HG02981 (cell line): ENCODE data around the gene UHRF2.
"Not testable (repeated sequence)": the region's sequence is repeated elsewhere in the genome, so short reads cannot be mapped to it uniquely, and the experiment has no call there.

ENCODE experiments used
- ATAC-seq: cut with Tn5 transposase; IDR thresholded peaks from one replicate; pipeline ENCODE4 v1.9.1; 2021; ENCODE audit warnings: mild to moderate bottlenecking, moderate library complexity; ENCODE audit not compliant: unreplicated experiment

UHRF2 gene

GRCh38 chr9:6479959-6480358 lies 67.0 kb downstream of the UHRF2 start:
- ATAC-seq: no peak

GRCh38 chr9:6484210-6484609 lies 71.2 kb downstream of the UHRF2 start:
- ATAC-seq: no peak

DNA sequence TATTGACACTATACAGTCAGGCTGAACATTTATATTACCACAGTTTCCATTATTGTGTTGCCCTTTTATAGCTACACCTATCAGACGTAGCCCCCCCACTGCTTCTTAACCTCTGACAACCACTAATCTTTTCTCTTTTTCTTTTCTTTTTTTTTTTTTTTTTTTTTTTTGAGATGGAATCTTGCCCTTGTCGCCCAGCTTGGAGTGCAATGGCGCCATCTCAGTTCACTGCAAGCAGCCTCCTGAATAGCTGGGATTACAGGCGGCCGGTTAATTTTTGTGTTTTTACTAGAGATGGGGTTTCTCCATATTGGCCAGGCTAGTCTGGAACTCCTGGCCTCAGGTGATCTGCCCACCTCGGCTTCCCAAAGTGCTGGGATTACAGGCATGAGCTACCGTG lies 75.4 kb downstream of the UHRF2 start:
- ATAC-seq: no peak

DNA sequence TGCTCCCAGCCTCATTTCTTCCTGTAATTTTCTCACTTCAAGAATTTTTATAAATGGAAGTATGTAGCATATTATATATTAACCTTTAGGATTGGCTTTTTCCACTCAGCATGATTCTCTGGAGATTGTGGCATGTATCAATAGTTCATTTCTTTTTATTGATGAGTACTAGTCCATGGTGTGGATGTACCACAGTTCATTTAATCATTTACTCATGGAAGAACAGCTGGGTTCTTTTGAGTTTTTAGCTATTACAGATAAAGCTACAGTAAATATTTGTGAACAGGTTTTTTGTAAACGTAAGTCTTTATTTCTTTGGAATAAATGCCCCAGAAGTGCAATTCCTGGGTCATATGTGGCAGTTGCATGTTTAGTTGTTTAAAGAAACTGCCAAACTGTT lies 76.1 kb downstream of the UHRF2 start:
- ATAC-seq: no peak

DNA sequence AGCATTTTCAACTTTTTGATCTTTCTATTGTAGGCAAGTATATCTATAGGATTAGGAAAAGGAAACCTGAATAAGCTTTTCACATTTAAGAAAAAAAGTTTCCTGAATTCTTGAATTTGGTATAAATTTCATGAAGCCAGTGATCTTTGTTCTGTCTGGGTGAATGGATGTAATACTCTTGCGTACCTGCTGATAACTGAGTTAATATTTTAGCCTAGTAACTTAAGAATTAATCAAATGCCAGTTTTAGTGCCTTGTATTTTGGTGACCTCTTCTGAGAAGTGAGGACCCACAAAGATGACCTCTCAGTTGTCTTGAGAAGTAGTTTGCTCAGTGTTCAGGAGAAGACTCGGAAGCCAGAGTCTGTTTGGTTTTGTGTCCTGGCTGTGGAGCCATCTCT lies 77.9 kb downstream of the UHRF2 start:
- ATAC-seq: no peak

- no peak for ATAC-seq
Observed at GRCh38 chr9:6495466-6495865, 82.5 kb downstream of the UHRF2 start.

DNA sequence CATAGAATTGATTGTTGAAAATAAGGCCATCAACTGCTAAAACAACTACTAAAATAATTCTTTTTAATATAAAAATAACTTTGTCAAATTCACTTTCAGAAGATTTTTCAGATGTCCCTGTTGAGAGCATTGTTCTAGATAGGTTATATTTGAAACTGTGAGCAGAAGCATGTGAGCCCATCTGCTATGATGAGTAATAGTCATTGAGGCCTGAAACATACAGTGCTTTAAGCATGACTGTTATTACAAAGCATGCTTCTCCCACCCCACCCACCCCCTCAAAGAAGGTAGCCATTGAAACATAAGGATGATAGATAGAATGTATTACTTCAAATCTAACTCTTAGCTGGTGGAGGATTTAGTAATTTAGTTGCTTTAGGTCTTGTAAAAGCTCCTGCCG lies 86.0 kb downstream of the UHRF2 start:
- no peak for ATAC-seq

- ATAC-seq: no peak
Observed at GRCh38 chr9:6501526-6502210, 88.7 kb downstream of the UHRF2 start.

DNA sequence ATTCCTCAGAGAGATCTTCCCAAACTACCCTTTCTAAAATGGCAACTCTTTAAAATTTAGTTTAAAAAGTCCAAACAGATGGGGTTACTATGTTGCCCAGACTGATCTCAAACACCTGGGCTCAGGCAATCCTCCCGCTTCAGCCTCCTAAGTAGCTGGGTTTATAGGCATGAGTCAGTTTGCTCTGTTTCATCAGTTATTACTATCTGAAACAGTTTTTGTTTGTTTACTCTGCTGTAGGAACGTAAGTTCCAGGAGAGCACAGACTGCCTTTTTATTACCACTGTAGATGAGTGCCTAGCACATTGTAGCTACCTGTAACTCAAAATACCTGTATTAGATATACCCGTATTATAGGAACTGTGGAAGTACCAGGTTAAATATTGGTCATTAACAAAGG lies 89.4 kb downstream of the UHRF2 start:
- no peak for ATAC-seq

DNA sequence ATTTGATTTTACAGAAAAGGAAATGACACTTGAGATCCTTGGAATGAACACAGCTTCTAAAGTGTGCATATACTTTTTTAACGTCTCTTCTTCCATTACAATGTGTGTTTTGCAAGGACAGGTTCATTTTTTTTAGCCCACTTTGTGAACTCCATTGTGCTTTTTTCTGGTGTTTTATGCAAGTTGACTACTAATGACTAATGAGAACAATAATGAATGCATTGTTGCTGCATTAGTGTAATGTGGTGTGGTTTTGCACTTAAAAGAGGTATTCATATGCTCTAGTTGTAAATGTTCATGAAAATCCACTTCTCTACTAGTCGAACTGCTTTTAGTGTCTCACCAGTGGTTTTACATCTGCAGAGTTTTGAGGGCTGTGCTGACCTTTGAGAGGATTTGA lies 93.6 kb downstream of the UHRF2 start:
- ATAC-seq: no peak

DNA sequence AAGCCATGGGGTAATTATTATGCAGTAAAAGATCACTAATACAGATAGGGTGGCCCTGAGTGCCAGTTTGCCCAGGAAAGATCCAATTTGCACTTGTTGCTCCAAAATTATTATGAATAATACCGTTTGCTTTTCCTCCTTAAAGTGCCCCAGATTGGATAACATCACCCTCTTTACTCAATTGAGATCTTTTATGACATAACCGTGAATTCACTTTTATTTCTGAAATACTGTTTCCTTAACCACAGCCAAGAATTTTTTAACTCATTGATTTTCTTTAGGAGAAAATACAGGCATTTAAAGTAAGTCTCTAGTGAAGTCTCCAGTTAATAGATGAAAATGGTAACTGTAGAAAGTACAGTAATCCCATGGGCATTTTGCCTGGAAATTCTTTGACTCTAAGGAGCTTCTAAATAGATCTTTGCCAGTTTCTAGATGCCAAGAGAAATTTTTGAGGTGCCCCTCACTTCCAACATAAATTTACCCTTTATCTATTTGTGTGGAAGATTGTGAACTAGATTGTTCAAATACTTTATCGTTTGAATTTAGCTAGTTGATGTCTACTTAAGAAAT lies 99.2 kb downstream of the UHRF2 start:
- no peak for ATAC-seq

DNA sequence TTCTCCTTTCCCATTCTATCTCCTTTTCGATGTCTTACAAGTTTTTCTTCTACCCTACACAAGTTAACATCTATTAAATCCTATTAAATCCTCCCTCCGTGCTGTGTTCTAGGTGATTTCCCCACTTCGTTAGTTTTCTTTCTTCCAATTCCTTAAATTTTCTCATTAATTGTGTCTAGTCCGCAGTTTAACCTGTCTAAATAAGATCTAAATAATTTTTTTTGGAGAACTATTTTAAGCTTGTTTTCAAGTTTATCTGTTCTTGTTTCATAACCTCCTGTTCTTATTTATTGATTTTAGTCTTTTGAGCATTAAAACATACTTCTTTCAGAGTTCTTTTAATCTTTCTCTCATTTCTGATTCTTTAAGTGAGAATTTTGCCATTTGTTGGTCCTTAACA lies 109.3 kb downstream of the UHRF2 start:
- ATAC-seq: no peak

GRCh38 chr9:6525326-6526045 lies 112.5 kb downstream of the UHRF2 start:
- ATAC-seq: no peak

GRCh38 chr9:6535594-6535993 lies 122.6 kb downstream of the UHRF2 start:
- no peak for ATAC-seq

DNA sequence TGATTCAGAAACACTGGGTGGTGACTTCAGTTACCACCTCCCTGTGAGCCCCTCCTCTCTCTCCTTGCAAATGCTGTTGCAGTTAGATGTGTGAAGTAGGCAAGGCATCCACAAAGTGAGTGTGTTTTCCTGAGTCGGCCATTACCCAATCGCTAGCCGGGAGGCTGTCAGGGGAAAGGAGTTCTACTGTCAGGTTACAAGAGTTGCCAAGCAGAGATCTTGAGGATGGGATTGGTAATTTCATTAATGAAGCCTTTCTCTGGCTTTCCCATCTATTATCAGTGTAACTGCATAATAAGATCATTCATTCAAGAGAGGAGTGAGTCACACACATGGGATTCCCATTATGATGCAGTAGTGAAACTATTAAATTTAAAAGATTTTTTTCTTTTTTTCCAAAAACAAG lies 125.7 kb downstream of the UHRF2 start:
- no peak for ATAC-seq

DNA sequence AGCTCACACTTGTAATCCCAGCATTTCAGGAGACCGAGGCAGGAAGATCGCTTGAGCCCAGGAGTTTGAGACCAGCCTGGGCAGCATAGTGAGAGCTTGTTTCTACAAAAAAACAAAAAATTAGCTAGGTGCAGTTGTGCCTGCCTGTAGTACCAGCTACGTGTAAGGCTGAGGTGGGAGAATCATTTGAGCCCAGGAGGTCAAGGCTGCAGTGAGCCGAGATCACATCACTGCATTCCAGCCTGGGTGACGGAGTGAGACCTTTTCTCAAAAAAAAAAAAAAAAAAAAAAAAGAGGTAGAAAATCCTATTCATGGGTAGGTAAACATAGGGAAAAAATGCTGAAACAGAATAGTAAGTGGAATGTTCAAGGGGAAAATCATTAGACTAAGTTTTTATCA lies 129.6 kb downstream of the UHRF2 start:
- not testable (repeated sequence) for ATAC-seq

GRCh38 chr9:6543204-6543603 lies 130.2 kb downstream of the UHRF2 start:
- no peak for ATAC-seq

DNA sequence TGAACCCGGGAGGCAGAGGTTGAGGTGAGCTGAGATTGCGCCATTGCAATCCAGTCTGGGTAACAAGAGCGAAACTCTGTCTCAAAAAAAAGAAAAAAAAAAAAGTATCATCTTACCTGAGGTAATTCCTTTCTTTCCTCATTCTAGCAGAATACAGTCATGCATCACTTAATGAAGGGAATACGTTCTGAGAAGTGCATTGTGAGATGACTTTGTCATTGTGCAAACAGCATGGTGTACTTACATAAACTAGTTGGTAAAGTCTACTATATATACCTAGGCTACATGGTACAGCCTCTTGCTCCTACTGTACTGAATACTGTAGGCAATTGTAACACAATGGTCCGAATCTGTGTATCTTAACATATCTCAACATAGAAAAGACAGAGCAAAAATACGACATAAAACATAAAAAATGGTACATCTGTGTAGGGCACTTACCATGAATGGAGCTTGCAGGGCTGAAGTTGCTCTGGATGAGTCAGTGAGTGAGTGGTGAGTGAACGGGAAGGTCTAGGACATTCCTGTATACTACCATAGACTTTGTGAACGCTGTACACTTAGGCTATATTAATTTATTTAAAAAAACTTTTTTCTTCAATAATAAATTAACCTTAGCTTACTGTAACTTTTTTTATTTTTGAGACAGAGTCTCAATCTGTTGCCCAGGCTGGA lies 132.2 kb downstream of the UHRF2 start:
- ATAC-seq: no peak

DNA sequence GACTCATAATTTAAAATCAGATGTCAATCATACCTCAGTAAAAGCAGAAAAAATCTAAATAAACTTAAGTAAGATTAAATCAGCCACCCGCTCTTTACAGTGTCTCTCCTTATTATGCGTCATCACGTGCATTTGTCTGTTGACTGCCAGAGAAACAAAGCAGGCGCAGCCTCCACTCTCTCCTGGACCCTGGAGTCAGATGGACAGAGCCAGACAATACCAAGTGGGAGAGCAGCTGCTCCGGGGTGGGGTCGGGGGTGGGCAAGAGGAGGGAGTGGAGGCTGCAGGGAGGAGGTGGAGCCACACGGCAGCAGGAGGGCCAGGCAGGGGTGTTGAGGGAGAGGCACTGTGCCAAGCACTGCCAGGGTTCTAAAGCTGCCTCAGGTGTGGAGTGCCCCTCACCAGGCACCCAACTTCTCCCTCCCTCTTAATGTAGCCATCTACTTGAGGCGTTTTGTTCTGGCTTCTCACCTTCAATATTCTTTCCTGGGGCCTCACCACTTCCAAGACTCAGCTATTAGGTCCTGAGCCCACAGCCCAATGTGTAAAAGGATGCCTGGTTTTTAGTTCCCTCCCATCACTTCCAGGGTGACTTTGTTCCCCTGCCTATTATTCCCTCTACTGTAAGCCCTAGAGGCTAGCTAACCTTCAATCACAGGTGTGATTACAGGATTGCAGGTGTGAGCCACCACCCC lies 136.3 kb downstream of the UHRF2 start:
- no peak for ATAC-seq

DNA sequence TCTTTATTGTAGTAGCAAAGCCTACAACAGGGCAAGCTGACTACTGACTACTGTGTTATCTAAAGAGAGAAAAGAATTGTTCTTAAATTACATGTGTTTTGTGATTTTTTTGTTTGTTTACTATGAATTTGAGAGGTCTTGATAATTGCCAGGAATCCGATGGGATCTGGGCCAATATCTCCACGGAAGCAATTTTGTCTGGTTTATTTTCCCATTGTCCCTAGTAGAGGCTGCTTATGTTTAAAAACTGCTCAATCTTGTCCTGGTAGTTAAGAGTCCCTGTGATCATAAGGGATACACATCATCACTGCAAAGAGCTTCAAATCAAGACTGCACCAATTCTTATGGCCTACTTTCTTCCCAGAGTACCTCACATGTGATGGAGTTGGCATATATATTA lies 138.1 kb downstream of the UHRF2 start:
- ATAC-seq: no peak

- ATAC-seq: no peak
Observed at GRCh38 chr9:6552033-6552432, 139.0 kb downstream of the UHRF2 start.
